Stimulated activated CD4-positive, alpha-beta T cell treated with anti-CD3 and anti-CD28 coated beads, Interleukin-12 subunit alpha, Interleukin-12 subunit beta, amount 100 ng/mL, for 4 hours (primary cell): ENCODE data around the gene UBXN4.
A peak's percentile ranks its signal among the peaks of the same experiment; 100 is the strongest.
"Not testable (repeated sequence)": the region's sequence is repeated elsewhere in the genome, so short reads cannot be mapped to it uniquely, and the experiment has no call there.

Experiments
- DNase-seq: peaks from one replicate; pipeline ENCODE4 v3.0.0-alpha.2; 2020

Gene UBXN4, protein sequence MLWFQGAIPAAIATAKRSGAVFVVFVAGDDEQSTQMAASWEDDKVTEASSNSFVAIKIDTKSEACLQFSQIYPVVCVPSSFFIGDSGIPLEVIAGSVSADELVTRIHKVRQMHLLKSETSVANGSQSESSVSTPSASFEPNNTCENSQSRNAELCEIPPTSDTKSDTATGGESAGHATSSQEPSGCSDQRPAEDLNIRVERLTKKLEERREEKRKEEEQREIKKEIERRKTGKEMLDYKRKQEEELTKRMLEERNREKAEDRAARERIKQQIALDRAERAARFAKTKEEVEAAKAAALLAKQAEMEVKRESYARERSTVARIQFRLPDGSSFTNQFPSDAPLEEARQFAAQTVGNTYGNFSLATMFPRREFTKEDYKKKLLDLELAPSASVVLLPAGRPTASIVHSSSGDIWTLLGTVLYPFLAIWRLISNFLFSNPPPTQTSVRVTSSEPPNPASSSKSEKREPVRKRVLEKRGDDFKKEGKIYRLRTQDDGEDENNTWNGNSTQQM

DNA sequence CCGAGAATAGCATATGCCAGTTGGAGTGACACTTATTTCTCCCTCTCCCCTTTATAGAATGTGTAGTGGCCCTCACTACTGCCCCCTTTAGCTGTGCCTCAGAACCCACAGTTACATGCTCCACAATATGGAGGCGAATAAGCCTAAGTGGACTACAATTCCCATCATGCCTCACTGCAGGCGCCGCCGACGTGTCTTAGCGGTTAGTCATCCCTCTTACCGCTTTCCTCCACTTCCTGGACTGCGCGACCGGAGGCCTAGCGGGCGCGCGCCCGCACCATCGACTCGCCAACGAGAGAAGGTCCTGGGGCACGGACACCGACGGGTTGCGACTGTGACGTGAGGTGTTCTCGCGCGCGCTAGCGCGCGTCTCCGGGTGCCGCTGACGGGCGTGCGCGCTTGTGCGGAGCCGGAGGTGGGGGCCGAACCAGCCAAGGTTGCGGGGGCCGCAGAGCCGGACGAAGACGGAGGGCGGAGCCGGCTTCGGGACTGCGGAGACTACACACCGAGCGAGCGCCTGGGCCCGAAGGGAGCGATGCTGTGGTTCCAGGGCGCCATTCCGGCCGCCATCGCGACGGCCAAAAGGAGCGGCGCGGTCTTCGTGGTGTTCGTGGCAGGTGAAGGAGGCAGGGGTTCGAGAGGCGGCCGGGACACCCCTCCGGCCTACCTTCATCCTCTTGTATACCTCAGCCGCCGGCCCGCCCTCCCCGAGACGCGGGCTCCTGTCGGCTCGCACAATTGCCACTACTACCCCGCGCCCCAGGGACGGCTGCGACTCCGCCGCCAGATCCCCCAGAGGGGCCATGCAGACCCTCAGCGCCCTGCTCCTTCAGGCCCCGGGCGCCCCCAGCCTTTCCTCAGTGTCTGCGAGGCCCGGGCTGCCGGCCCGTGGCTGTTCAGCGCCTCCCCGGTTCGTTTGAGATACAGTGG is at the start of gene UBXN4:
Gene UBXN4, plus strand, starts transcription at position 461 of the 930 bp plus-strand sequence. Its CDS starts 75 bp downstream, at position 536.
- DNase-seq, result peak; percentile 91

DNA sequence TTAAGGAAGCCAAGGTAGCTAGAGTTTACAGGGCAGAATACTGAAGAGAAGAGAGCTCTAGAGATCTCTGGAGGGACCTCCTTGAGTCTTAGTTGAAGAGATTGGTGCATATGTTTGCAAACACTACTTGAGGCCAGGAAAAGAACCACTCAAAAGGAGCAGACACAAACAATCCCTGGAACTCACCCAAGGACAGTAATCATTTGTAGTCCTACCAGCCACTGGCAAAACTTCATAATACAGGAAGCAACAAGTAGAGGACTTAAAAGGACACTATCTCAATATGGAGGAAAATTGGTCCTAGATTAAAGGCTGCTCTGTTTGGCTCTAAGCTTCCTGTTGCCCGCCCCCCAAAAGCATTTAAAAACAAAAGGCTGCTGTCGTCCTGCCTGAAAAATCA is 46.9 kb upstream of the UBXN4 start:
- DNase-seq, result no peak

DNA sequence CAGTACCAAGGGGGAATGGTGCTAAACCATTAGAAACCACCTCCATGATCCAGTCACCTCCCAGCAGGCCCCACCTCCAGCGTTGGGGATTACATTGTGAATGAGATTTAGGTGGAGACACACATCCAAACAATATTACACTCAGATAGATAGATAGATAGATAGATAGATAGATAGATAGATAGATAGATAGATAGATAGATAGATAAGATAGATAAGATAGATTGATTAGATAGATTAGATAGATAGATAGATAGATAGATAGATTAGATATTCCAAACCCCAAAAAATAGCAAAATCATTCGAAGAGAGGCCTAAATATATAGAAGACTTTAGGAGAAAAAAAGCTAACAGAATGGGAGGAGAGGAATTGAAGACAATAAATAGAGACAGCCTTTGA is 42.8 kb upstream of the UBXN4 start:
- no peak for DNase-seq

DNA sequence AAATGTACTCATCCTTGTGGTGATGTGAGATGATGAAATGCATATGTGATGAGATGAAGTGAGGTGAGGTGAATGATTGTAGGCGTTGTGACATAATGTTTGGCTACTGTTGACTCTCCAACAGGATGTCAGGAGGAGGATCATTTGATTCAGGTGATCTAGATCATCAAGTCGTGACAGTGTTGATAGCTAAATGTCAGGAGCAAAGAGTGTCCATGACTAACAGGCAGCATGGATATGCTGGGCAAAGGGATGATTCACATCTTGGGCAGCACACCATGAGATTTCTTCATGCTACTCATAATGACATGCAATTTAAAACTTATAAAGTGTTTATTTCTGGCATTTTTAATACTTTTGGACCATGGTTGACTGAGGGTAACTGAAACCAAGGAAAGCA is 40.2 kb upstream of the UBXN4 start:
- no peak for DNase-seq

DNA sequence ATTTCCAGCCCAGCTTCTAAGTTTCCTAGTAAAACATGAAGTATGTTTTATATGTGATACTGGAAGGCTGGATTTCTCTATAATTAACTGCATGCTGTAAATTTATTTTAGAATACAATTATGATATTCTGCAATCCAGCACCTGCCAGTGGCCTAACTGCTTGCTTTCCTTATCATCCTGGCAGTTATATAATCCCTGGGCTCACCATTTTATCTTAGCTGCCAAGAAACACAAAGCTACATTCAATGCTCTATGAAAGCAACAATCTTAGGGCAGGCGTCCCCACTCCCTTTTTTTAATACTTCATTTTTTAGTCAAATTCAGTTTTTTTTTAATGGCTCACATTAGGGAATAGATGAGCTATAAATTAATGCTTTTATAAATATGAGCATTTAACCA is 38.4 kb upstream of the UBXN4 start:
- no peak for DNase-seq

DNA sequence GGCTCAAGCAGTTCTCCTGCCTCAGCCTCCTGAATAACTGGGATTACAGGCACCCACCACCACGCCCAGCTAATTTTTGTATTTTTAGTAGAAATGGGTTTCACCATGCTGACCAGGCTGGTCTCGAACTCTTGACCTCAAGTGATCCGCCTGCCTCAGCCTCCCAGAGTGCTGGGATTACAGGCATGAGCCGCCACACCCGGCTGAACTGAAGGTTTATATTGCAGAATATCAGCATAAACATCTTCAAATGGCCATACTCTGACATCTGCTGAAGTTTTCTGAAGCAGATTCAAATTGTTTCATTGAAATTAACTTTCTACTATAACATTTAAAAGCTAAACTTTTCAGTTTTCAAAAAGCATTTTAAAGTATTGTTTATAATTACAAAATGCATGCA is 37.6 kb upstream of the UBXN4 start:
- not testable (repeated sequence) for DNase-seq

DNA sequence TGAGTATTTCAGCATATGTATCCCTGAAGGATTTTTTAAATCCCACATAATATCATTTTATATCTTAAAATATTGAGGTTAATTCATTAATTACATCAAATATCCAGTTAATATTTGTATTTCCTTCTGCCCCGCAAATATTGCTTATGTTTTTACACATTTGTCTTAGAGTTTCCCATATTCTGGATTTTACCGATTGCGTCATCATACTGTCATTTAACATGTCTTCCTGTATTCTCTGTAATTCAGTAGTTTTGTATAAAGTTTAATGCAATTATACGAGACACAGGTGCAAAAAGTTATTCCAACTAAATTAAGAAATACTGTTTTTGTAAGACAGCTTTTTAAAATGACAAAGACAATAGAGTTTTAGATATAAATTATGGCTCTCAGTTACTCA is 33.5 kb upstream of the UBXN4 start:
- DNase-seq, result no peak

DNA sequence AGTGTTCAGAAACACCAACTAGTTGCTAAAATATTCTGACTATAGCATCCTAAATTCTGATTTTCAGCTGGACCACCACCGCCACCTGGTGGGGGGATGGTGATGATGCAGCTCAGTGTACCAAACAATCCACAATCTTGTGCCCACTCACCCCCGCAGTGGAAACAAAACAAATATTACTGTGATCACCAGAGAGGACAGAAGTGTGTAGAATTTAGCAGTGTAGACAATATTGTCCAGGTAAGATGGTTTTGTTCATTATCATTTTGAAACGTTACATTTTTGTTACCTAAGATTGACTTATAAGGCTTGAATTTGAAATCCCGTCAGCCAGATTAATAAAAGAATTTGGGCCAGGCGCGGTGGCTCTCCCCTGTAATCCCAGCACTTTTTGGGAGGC is 31.7 kb upstream of the UBXN4 start:
- peak; percentile 67 for DNase-seq

DNA sequence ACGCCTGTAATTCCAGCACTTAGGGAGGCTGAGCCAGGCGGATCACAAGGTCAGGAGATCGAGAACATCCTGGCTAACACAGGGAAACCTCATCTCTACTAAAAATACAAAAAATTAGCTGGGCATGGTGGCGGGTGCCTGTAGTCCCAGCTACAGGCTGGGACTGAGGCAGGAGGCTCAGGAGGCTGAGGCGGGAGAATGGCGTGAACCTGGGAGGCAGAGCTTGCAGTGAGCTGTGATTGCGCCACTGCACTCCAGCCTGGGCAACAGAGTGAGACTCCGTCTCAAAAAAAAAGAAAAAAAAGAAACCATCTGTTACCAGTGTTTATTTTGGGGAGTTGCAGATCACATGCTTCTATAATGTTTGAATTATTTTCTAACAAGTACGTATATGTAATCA is 26.6 kb upstream of the UBXN4 start:
- DNase-seq, result not testable (repeated sequence)

DNA sequence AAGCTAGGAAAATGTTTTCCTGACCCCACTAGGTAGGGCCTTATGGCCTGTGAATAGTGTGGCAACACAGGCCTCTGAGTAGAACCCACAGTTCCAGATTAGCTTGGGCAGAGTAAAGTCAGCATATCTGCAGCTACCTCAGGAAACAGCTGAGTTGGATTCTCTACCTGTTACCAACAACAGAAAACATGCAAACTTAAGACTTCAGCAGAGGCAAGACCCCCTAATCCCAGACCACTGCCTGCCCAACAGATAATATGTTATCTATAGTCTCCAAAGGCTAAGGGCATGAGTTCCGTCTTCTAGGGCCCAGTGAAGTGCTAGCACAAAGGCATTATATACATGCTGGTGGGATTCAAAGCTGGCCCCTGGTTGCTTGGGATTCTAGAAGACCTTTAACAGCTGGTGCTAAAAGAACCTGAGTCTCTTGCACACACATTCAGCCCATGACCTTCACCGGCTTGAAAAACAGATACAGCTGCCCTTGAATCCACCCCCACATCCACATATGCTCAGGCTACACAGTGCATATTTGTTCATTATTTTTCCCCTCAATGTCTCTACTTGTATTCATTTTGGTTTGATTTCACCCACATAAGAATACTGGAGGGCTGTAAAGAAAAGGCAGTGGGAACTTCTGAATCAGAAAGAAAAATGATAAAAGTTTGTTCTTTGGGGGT is 13.5 kb upstream of the UBXN4 start:
- DNase-seq, result no peak

DNA sequence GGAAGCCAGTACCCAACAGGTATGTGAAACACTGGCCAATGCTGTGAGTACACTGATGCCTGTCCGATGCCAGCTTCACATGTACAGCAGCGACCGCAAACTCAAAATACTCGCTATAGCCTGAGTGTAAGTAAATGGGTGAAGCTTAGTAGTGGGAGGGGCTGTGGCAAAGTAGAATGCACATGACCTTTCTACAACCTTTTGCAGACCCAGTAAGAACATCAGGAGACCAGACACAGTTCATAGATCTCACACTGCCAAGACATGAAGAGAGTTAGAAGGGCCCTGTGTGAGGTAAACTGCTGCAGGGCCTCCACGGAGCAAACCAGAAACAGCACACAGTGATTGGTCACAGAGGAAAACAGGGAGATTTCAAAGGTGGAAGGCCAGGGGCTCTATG is 9.1 kb upstream of the UBXN4 start:
- DNase-seq, result no peak

DNA sequence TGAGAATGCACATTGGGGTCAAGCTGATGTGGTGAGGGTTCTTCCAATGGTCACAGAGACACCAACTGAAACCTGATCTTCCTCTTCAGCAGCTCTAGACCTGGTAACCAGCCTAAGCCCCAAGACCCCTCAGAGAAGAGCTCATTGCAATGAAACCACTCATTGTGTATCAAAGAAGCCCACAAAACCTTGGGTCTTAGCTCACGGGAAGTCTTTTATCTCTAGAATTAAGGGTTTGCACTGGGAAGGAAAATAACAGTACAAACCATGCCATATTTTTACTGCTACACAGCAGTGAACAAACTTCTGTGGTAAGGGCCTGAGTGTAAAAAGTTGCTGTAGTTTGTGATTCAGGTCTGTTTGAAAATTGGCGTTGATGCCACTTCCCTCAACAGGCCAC is 8.6 kb upstream of the UBXN4 start:
- no peak for DNase-seq

DNA sequence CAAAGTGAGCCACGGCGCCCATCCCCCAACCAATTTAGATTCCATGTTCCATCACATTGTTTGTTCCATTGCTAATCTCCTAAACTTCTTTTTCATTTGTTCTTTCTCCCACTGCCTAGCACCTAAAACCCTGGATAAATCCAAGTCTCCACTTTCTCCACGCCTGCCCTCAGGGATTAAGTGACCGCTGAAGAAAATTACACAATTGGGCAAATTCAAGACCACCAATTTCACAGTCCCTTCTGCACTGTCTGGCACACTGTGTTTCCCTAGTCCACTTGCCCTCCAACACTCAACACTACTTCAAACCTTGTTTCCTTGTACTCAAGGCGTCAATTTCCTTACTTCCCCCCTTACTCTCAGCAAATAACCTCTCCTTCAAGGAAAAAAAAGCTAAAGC is 5.1 kb upstream of the UBXN4 start:
- DNase-seq, result no peak

DNA sequence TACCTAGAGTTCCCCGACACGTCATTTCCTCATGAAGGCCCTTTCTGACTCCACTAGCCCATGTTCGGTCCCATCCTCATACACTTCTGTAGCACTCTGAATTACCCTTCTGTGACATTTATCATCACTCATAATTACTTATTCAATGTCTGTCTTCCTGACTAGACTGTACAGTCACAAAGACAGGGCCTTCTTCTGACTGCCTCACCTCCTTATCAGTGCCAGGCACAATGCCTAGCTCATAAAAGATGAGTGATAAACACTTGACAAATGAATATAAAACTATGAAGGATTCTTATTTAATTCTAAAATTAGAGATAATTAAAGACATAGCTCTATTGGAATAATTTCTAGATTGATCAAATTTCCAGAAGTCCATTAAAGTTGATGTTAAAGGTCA is 1.4 kb upstream of the UBXN4 start:
- DNase-seq, result no peak

DNA sequence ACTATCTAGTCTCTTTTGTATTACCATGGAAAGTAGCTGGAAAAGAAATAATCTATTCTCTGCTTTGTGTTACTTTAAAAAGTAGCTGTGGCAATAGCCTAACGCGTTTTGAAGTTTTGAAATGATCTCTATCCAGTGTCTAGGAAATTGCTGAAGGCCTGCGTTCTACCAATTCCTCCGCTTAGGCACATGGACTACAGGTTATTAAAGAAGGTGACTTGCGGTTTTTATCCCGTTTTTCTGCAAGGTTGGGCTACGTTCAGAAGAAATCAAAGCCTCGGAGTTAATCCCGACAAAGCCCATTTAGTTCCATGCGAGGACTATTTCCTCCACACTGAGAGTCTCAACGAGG is 636 bp upstream of the UBXN4 start:
- DNase-seq, result no peak

DNA sequence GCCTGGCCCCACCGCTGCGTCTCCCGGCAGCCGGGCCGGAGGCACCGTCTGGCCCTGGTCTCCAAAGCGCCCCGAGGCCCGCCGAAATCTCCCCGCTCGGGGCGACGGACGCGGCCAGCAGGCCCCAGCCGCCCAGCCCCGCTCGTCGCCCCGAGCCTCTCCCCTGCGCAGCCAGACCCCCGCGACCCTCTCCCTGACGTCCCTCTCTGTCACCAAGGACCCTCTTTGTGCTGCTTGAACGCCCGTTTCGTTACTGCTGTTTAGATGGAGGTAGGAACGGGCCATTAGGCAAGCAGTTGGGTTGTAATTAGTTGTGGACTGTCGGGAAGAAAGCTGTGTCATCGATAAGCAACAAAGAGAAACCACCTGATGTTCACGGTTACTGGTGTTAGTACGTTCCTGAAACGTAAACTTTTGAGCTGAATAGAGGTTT is 686 bp downstream of the UBXN4 start:
- no peak for DNase-seq

DNA sequence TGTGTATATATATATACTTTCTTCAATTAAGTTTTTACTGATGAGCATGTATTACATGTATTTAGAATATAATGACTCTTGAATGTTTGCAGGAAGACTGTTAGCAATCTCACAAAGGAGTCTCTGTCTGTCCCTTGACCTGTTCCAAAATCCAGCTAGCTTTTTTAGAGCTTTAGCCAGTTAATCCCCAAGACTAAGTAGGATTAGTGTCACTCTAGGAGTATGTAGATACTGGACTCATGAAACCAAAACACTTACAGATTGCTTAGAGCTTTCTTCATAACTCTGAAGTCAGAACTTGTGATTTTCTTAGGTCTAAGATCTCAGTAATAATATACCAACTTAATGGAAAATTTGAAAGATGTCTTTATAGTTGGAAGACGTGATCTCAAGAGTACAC is 2.2 kb downstream of the UBXN4 start:
- DNase-seq, result no peak

DNA sequence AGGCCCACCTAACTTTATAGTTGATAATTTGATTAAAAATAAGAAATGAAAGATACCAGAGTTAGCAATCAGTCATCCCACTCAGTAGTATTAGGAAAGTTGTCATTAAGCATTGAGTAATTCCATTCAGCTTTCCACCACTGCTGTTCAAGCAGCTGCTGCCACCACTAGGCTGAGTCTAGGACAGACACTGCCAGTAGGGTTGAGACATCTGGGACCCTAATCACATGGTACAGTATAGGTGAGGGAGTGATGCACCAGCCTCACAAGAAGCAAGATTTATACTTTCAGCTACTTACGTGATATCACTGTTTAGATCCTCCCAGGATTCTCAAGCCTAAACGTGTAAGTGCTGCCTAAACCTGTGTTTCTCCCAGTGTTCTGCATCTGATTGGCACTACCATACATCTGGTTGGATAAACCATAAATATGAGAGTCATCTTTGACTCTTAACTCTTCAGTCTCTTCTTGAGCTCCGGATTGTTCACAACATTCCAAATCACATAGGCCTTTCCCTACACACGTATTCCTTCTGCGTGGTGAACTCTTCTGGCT is 3.2 kb downstream of the UBXN4 start:
- no peak for DNase-seq

DNA sequence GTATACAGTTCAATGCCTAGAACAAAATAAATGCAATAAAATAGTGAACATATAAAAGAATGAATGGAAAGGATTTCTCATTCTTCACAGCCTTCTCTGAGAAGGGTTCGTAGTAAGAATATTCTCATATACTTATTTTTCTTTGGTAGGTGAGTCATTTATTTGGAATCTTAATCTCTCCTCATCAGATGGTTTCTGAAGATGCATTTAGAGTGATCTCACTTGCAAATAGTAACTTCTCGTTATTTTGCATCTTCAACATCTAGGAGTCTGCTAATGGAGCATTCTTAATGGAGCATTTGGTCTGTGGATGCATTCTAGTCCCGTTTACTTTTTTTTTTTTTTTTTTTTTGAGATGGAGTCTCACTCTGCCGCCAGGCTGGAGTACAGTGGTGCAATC is 3.9 kb downstream of the UBXN4 start:
- no peak for DNase-seq

DNA sequence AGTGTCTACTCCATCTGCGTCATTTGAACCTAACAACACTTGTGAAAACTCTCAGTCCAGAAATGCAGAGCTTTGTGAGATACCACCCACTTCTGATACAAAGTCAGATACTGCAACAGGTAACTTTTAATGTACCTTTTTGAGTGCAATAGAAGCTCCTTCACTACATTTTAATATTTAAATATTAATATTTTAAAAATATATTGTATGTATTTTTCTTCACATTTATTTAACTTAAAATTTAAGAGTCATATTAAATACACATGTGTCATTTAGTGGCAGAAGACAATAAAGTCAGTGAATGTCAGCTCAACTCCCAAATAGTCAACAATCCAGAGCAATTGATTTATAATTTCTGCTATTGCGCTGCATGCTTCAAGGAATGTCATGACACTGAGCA is 13.9 kb downstream of the UBXN4 start:
- no peak for DNase-seq

DNA sequence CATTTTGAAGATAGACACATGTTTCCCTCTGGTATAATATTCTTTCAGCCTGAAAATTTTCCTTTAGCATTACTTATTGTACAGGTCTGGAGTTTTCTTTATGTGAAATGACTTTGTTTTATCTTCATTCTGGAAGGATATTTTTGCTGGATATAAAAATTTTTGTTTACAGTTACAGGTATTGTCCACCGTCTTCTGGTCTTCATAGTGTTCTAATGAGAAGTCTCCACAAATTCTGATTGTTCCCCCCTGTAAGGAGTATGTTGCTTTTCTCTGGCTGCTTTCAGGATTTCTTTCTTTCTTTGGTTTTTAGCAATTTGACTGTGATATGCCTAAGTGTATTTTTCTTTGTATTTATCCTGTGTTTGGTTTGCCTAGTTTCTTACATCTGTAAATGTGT is 15.0 kb downstream of the UBXN4 start:
- no peak for DNase-seq

DNA sequence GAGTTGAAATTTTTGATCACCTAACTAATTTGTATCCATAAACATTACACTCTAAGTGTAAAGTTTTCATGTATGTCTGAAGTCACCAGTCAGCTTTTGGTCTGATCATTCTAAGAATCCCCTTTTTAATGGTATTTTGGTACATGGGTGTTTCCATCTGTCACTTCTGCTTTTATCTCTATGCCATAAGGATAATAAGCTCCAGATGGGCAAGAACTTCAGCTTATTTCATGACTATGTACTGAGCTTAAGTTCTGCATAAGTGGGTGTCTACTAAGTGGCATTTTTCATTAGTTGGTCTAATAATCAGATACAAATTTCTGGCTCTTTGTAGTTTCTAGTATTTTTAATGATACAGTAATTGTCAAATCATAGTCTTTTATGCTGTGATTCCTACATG is 20.4 kb downstream of the UBXN4 start:
- no peak for DNase-seq

DNA sequence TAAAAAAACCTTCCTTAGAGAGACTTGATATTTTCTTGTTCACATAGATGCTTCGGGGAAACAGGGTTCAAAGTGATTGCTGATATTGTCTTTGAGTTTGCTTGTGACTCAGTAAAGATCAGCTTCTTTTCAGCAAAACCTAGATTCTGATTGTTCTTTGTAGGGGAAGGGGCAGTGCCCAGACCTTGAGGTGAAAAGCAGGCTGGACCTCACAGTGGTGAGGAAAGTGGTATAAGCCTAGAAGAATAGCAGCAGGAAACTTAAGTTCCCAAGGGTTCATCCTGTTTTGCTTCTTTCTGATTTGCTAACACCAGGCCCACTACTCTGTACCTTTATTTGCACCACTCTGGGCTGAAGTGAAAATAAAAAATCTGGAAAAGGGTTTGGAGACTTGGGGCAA is 20.9 kb downstream of the UBXN4 start:
- no peak for DNase-seq
